HCT116 (cell line): ENCODE measurements around the gene SDK1. TPM values are rescaled to one million over a fixed set of nuclear protein-coding genes. Genes with fewer than 3 reads are reported as not detected.

ENCODE experiments used
- ATAC-seq: fragments of 200-7000 bp; cut with Tn5 transposase; 2 replicates; pipeline ENCODE4 v1.9.1; 2020; ENCODE audit warnings: mild to moderate bottlenecking, moderate library complexity
- BruUV-seq: library from RNA; stranded (reverse); fragments of 400-500 nt; replicated peaks from 2 replicates; lab custom pipeline; 2021; lab: Mats Ljungman, UMichigan
- CTCF ChIA-PET: fragments of 300-600 bp; sonication (Branson Sonifier 250); formaldehyde crosslinking; loops from one replicate; lab custom pipeline; 2021; ENCODE audit warnings: antibody characterized with exemption; lab: Charles Lee
- POLR2A ChIA-PET: fragments of 300-600, 350-600 bp; sonication (Branson Sonifier 250); formaldehyde crosslinking; loops from one replicate; lab custom pipeline; 2021; ENCODE audit warnings: antibody characterized with exemption; lab: Charles Lee
- RAD21 ChIA-PET, 2 experiments: fragments of 300-600 bp; sonication (Branson Sonifier 250); formaldehyde crosslinking; loops; one replicate each; lab custom pipeline; 2023; ENCODE audit warnings: low total read pairs in 2 of 2; ENCODE audit not compliant: uncharacterized antibody in 2 of 2, unreplicated experiment in 2 of 2, low non-redundant PET in 1 of 2; lab: Charles Lee
- DNase-seq: peaks from one replicate; pipeline ENCODE4 v3.0.0-alpha.2; 2010; ENCODE audit warnings: low read depth, low spot score
- H2AFZ ChIP-seq: fragments of 200-600 bp; shearing (Covaris generic), sonication (generic); 2 replicates; pipeline ENCODE4 v1.6.1; 2017; ENCODE audit warnings: low read depth, mixed run types, mixed read lengths, antibody characterized with exemption, low read length; ENCODE audit not compliant: poor library complexity, severe bottlenecking
- H3K27ac ChIP-seq: 2 replicates; pipeline ENCODE4 v1.5.1; 2012; ENCODE audit warnings: low read depth, low read length
- H3K27me3 ChIP-seq: fragments of 200-600 bp; sonication (generic); 2 replicates; pipeline ENCODE4 v1.6.1; 2016; ENCODE audit warnings: mixed run types, low read length, mixed read lengths; ENCODE audit not compliant: insufficient read depth
- H3K36me3 ChIP-seq, 2 experiments: fragments of 200-500 bp in 1 of 2; fragments of 200-600 bp in 1 of 2; sonication (Bioruptor generic) in 1 of 2; sonication (generic) in 1 of 2; 2 replicates each; pipeline versions ENCODE4 v1.5.1 to v1.6.1; 2014 to 2016; ENCODE audit warnings: low read length in 2 of 2, inconsistent platforms in 1 of 2, mixed read lengths in 1 of 2, mixed run types in 1 of 2; ENCODE audit not compliant: insufficient read depth in 2 of 2, control insufficient read depth in 1 of 2
- H3K4me1 ChIP-seq, 2 experiments: fragments of 200-600 bp in 1 of 2; sonication (generic) in 1 of 2; 2 replicates each; pipeline versions ENCODE4 v1.5.1 to v1.6.1; 2012 to 2017; ENCODE audit warnings: low read length in 2 of 2, inconsistent platforms in 1 of 2, mild to moderate bottlenecking in 1 of 2, mixed read lengths in 1 of 2, mixed run types in 1 of 2, moderate library complexity in 1 of 2; ENCODE audit not compliant: insufficient read depth in 2 of 2, control insufficient read depth in 1 of 2
- H3K4me2 ChIP-seq: fragments of 200-600 bp; sonication (generic); 2 replicates; pipeline ENCODE4 v1.6.1; 2017; ENCODE audit warnings: mixed run types, low read length, mixed read lengths
- H3K4me3 ChIP-seq, 2 experiments: fragments of 200-600 bp in 1 of 2; sonication (generic) in 1 of 2; replicated peaks in 1 of 2; 2 replicates each; pipeline ENCODE4 v1.5.1; 2011 to 2016; ENCODE audit warnings: low read length in 2 of 2, control low read depth in 1 of 2, low read depth in 1 of 2, mild to moderate bottlenecking in 1 of 2, mixed read lengths in 1 of 2, mixed run types in 1 of 2
- H3K79me2 ChIP-seq: fragments of 200-600 bp; sonication (generic); 2 replicates; pipeline ENCODE4 v1.6.1; 2017; ENCODE audit warnings: mild to moderate bottlenecking, mixed run types, low read length, moderate library complexity, mixed read lengths; ENCODE audit not compliant: insufficient read depth
- H3K9ac ChIP-seq: fragments of 200-600 bp; sonication (generic); 2 replicates; pipeline ENCODE4 v1.6.1; 2016; ENCODE audit warnings: low read length, mixed read lengths
- H3K9me2 ChIP-seq: fragments of 200-600 bp; sonication (generic), shearing (Covaris generic); 2 replicates; pipeline ENCODE4 v1.6.1; 2017; ENCODE audit warnings: mixed run types, mild to moderate bottlenecking, moderate library complexity; ENCODE audit not compliant: insufficient read depth
- H3K9me3 ChIP-seq, 2 experiments: fragments of 200-500 bp in 1 of 2; fragments of 200-600 bp in 1 of 2; sonication (Bioruptor generic) in 1 of 2; sonication (generic) in 1 of 2; 2 replicates each; pipeline ENCODE4 v1.6.1; 2014 to 2017; ENCODE audit warnings: low read length in 2 of 2, mixed read lengths in 2 of 2, inconsistent platforms in 1 of 2, low read depth in 1 of 2, mild to moderate bottlenecking in 1 of 2, mixed run types in 1 of 2, moderate library complexity in 1 of 2; ENCODE audit not compliant: control insufficient read depth in 1 of 2, insufficient read depth in 1 of 2
- H4K20me1 ChIP-seq: fragments of 200-600 bp; sonication (generic), shearing (Covaris generic); 2 replicates; pipeline ENCODE4 v1.6.1; 2017; ENCODE audit warnings: mixed run types, mild to moderate bottlenecking, moderate library complexity; ENCODE audit not compliant: insufficient read depth
- CEBPB ChIP-seq: IDR thresholded peaks from 2 replicates; pipeline ENCODE4 v1.6.1; 2012; ENCODE audit warnings: low read depth
- EGR1 ChIP-seq: IDR thresholded peaks from 2 replicates; pipeline ENCODE4 v1.6.1; 2012; ENCODE audit warnings: low read depth
- POLR2A ChIP-seq: IDR thresholded peaks from 2 replicates; pipeline ENCODE4 v1.7.0; 2011; ENCODE audit warnings: borderline replicate concordance; ENCODE audit not compliant: insufficient read depth, insufficient read length; ENCODE audit errors: extremely low read depth
- ZFX ChIP-seq: fragments of 450-650 bp; IDR thresholded peaks from 2 replicates; pipeline ENCODE4 v1.6.1; 2017
- intact Hi-C: fragments of 100-400 bp; cut with micrococcal nuclease; formaldehyde crosslinking; loops from 2 replicates; pipeline ENCODE4 v1.10.0; 2022
- total RNA-seq: library from RNA; stranded (reverse); gene quantifications from one replicate; pipeline ENCODE4 v1.2.1, GENCODE V29; 2021; ENCODE audit not compliant: unreplicated experiment
- TF ChIP-seq, protein P1 (sequence below): IDR thresholded peaks from 2 replicates; pipeline ENCODE4 v1.6.1; 2012; ENCODE audit warnings: low read depth

SDK1 gene
- total RNA-seq, 1 experiment from 2014 or later = 0.05 TPM

DNA sequence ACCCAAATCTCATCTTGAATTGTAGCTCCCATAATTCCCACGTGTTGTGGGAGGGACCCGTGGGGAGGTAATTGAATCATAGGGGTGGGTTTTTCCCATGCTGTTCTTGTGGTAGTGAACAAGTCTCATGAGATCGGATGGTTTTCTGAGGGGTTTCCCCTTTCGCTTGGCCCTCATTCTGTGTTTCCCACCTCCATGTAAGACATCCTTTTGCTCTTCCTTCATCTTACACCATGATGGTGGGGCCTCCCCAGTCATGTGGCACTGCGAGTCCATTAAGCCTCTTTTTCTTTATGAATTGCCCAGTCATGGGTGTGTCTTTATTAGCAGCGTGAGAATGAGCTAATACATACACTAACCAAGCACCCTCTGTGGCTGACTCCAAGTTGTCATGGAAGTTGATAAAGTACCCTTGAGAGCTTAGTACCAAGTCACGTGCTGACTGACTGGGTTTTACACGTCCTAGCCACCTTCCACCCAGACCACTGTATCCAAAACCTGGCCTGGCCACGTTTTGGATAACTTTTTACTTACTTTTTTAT, 614.4 kb downstream of the SDK1 start:
- H3K36me3 ChIP-seq = no peaks in the 10 kb centered on the region
- ChIA-PET POLR2A (no interaction called here), RAD21 (no interaction called here), CTCF (no interaction called here)
- H2AFZ ChIP-seq = no peak overlapping the region
- no peak for TF ChIP-seq ZFX
- no peak for TF ChIP-seq EGR1
- no peak overlapping the region for H3K9ac ChIP-seq
- H3K9me3 ChIP-seq = no peaks in the 10 kb centered on the region
- H3K4me3 ChIP-seq = no peak overlapping the region
- H4K20me1 ChIP-seq = no peaks in the 10 kb centered on the region
- BruUV-seq = no TSS peak
- no peaks in the 10 kb centered on the region for H3K79me2 ChIP-seq
- DNase-seq = no peak
- H3K4me1 ChIP-seq = peaks cover 0 to 9% of the 10 kb centered on the region in 2 experiments; a peak in 2 of 4 replicates
- H3K4me2 ChIP-seq = no peak overlapping the region
- intact Hi-C loops = no loop called here
- H3K27ac ChIP-seq = no peak overlapping the region
- ATAC-seq = no peak
- H3K9me2 ChIP-seq = no peaks in the 10 kb centered on the region
- H3K27me3 ChIP-seq = no peaks in the 10 kb centered on the region

DNA sequence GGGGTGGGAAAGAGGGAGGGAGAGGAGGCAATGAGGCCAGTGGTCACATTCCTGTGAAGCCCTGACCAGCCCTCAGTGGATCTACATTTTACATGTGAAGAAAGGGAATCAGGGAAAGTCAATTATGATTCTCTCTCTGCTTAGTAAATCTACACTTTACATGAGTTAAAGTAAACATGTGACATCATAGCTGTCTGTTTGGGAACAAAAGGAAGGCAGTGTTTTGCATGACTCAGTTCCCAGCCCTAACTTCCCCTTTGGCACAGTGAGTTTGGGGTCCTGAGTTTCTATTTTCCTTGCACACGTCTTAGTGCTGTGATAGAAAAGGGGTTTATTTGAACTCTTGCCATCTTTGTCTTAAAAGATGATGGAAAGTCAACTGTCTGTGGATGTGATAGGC, 615.1 kb downstream of the SDK1 start:
- Histone ChIP-seq H3K9me2 (no peaks in the 10 kb centered on the region), H3K36me3 (no peaks in the 10 kb centered on the region), H4K20me1 (no peaks in the 10 kb centered on the region), H3K9me3 (no peaks in the 10 kb centered on the region), H3K79me2 (no peaks in the 10 kb centered on the region), H3K4me1 (peaks cover 0 to 8% of the 10 kb centered on the region in 2 experiments; a peak in 2 of 4 replicates), H3K27ac (no peak overlapping the region), H3K4me2 (no peak overlapping the region), H3K4me3 (no peak overlapping the region), H3K9ac (no peak overlapping the region), H3K27me3 (no peaks in the 10 kb centered on the region), H2AFZ (no peak overlapping the region)
- intact Hi-C loops = no loop called here
- CTCF ChIA-PET = no interaction called here
- no TSS peak for BruUV-seq
- TF ChIP-seq POLR2A = no peak
- TF ChIP-seq, protein P1, sequence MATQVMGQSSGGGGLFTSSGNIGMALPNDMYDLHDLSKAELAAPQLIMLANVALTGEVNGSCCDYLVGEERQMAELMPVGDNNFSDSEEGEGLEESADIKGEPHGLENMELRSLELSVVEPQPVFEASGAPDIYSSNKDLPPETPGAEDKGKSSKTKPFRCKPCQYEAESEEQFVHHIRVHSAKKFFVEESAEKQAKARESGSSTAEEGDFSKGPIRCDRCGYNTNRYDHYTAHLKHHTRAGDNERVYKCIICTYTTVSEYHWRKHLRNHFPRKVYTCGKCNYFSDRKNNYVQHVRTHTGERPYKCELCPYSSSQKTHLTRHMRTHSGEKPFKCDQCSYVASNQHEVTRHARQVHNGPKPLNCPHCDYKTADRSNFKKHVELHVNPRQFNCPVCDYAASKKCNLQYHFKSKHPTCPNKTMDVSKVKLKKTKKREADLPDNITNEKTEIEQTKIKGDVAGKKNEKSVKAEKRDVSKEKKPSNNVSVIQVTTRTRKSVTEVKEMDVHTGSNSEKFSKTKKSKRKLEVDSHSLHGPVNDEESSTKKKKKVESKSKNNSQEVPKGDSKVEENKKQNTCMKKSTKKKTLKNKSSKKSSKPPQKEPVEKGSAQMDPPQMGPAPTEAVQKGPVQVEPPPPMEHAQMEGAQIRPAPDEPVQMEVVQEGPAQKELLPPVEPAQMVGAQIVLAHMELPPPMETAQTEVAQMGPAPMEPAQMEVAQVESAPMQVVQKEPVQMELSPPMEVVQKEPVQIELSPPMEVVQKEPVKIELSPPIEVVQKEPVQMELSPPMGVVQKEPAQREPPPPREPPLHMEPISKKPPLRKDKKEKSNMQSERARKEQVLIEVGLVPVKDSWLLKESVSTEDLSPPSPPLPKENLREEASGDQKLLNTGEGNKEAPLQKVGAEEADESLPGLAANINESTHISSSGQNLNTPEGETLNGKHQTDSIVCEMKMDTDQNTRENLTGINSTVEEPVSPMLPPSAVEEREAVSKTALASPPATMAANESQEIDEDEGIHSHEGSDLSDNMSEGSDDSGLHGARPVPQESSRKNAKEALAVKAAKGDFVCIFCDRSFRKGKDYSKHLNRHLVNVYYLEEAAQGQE = no peak
- no peak for TF ChIP-seq CEBPB
- no peak for ATAC-seq
- RAD21 ChIA-PET = no interaction called here
- POLR2A ChIA-PET = no interaction called here
- DNase-seq = no peak
